Measurements from ENCODE around the gene METTL27.

DNA sequence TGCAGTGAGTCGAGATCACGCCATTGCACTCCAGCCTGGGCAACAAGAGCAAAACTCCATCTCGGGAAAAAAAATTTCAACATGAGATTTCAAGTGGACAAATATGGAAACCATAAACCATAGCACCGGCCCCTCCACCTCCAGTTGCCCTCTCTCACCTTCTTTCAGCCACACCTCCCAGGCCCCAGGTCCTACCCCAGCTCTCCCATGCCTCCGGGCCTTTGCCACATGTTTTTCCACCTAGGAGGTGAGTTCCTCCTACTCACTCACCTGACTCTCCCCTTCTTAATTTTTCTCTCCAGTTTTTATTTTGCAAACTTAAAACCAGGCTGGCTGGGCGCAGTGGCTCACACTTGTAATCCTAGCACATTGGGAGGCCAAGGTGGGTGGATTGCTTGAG is 25.2 kb downstream of the METTL27 start:
- TF ChIP-seq CTCF (IDR thresholded peaks at IDR 0.05): no peak
- TF ChIP-seq POLR2A (IDR thresholded peaks at IDR 0.05): no peak

Measured in esophagus squamous epithelium (tissue), 4 donors.